AG09319 (cell line): ENCODE results near the gene TGOLN2.
"Not testable (repeated sequence)": the region's sequence is repeated elsewhere in the genome, so short reads cannot be mapped to it uniquely, and the experiment has no call there.

ENCODE experiments used
- DNase-seq: peaks from one replicate; pipeline ENCODE4 v3.0.0-alpha.2; 2010; ENCODE audit warnings: low read depth; ENCODE audit errors: extremely low read depth
- TF ChIP-seq, protein P1 (sequence below): IDR thresholded peaks from 2 replicates; pipeline ENCODE4 v1.5.1; 2011; ENCODE audit warnings: low read depth, mild to moderate bottlenecking, inconsistent platforms, low read length, moderate library complexity

The TGOLN2 gene

DNA sequence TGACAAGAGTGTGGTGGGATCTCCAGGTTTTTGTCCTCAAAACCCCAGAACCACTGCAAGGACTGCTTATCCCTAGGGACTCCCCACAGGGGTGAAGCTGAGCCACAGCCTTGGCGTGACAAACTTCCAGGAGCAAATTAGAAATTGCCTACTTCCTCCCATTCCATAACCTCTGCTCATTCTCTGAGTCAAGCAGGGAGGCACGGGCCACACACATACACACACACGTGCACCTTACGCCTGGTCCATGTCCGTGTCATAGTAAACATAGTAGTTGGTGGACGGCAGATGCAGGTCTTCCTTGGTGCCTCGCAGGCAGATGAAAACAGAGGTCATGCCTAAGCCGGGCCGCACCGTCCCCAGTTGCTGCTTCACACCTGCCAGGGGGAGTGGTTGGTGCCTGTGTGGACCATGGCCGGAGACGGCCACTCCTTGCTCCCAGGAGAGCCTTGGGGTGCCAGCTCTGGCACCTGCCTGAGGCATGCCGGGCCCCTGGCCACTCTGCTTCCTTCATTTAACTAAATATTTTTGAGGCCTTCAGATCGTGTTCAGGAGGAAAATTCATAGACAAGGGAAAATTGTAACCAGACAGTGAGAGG is 16.7 kb upstream of the TGOLN2 start:
- TF ChIP-seq, protein P1, sequence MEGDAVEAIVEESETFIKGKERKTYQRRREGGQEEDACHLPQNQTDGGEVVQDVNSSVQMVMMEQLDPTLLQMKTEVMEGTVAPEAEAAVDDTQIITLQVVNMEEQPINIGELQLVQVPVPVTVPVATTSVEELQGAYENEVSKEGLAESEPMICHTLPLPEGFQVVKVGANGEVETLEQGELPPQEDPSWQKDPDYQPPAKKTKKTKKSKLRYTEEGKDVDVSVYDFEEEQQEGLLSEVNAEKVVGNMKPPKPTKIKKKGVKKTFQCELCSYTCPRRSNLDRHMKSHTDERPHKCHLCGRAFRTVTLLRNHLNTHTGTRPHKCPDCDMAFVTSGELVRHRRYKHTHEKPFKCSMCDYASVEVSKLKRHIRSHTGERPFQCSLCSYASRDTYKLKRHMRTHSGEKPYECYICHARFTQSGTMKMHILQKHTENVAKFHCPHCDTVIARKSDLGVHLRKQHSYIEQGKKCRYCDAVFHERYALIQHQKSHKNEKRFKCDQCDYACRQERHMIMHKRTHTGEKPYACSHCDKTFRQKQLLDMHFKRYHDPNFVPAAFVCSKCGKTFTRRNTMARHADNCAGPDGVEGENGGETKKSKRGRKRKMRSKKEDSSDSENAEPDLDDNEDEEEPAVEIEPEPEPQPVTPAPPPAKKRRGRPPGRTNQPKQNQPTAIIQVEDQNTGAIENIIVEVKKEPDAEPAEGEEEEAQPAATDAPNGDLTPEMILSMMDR, result no peak
- no peak for DNase-seq

DNA sequence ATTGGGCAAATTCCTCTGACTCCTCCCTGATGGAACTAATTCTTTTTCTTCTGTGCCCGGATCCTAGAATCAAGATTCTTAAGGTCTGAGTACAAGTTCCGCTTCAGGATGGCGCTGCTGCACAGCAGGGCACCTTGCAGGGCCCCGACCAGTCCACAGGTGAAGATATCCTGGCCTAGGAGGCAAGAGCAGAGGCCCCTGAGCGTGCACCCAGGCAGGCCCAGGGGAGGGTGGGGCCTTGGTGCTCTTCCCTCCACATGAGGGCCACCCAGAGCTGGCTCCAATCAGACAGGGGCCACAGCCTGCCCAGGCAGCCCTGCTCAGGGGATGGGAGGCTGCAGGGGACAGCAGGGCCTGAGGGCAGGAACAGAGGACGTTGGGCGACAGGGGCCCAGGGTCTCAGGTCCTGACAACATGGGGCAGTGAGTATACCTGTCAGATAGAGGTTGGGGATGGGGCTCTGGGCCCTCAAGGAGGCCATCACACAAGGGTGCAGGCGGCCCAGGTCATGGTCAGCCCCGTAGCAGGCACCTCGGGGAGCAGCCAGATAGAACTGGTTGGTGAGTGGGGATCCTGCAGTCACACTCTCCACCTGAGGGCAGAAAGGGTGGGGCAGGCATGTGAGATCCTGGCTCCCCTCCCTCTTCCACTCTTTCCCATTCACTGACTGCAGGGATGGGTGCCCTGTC is 15.6 kb upstream of the TGOLN2 start:
- DNase-seq, result not testable (repeated sequence)

DNA sequence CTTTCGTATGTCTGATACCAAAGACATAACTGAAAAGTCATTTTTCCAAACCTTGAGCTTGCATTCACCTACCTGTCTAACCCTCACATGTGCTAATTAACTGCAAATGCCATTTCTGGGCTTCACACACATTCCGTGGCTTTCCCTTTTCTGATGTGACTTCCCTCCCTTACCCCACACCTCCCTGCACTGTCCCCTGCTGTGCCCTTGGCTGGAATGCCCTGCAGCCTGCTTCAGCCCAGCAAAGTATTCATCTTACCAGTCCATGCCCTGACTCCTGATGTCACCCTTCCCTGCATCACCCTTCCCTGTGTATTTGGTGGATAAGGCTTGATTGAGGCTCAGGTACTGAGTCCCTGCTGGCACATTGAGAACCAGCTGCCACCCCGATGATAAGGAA is 14.4 kb upstream of the TGOLN2 start:
- DNase-seq, result no peak
- TF ChIP-seq, protein P1, result no peak

- no peak for DNase-seq
- TF ChIP-seq, protein P1, result no peak
Measured at GRCh38 chr2:85341269-85342029, 13.7 kb upstream of the TGOLN2 start.

- TF ChIP-seq, protein P1, result no peak
- DNase-seq, result no peak
Measured at GRCh38 chr2:85340034-85340892, 12.5 kb upstream of the TGOLN2 start.

GRCh38 chr2:85334928-85335327 is 7.1 kb upstream of the TGOLN2 start:
- DNase-seq, result no peak
- TF ChIP-seq, protein P1, result no peak

- not testable (repeated sequence) for DNase-seq
Measured at GRCh38 chr2:85333877-85334276, 6.1 kb upstream of the TGOLN2 start.
